K562 (cell line): Measurements from ENCODE around the gene PRDM8. TPM values are rescaled to one million over a fixed set of nuclear protein-coding genes. Genes with fewer than 3 reads are reported as not detected.

ENCODE experiments used
- ARID1B ChIP-seq: fragments of 450-650 bp; IDR thresholded peaks from 2 replicates; pipeline ENCODE4 v1.6.1; 2016; ENCODE audit warnings: antibody characterized with exemption, mild to moderate bottlenecking, inconsistent platforms
- CBX5 ChIP-seq: IDR thresholded peaks from 2 replicates; pipeline ENCODE4 v1.6.1; 2014; ENCODE audit warnings: low read depth, borderline replicate concordance
- CC2D1A ChIP-seq: fragments of 450-650 bp; IDR thresholded peaks from 2 replicates; pipeline ENCODE4 v1.6.1; 2017; ENCODE audit warnings: mild to moderate bottlenecking
- CEBPG ChIP-seq, 3 experiments: fragments of 200-800 bp in 1 of 3; sonication (Bioruptor generic) in 1 of 3; sonication (generic) in 1 of 3; formaldehyde crosslinking in 1 of 3; IDR thresholded peaks in 2 of 3; conservative IDR thresholded peaks in 1 of 3; 2 replicates each; pipeline versions ENCODE4 v1.6.1 to v1.8.0; 2016 to 2022; ENCODE audit warnings: missing compliant biosample characterization in 2 of 3, missing genetic modification characterization in 2 of 3, mild to moderate bottlenecking in 1 of 3, missing genetic modification reagents in 1 of 3
- CEBPZ ChIP-seq: fragments of 150-350 bp; IDR thresholded peaks from 2 replicates; pipeline ENCODE4 v1.6.1; 2014; ENCODE audit warnings: low read depth, mild to moderate bottlenecking, low read length, borderline replicate concordance
- ESRRA ChIP-seq: fragments of 450-650 bp; IDR thresholded peaks from 2 replicates; pipeline ENCODE4 v1.6.1; 2014; ENCODE audit warnings: low read depth, mild to moderate bottlenecking, moderate library complexity, borderline replicate concordance
- HDAC2 ChIP-seq: fragments of 450-650 bp; IDR thresholded peaks from 2 replicates; pipeline ENCODE4 v1.6.1; 2016; ENCODE audit warnings: mild to moderate bottlenecking
- HNRNPLL ChIP-seq: fragments of 200-400 bp; formaldehyde crosslinking; IDR thresholded peaks from 2 replicates; pipeline ENCODE4 v1.6.1; 2017; ENCODE audit warnings: low read length, low read depth, mild to moderate bottlenecking; ENCODE audit not compliant: poor library complexity, severe bottlenecking
- MTF1 ChIP-seq: fragments of 250-450 bp; sonication (Bioruptor Pico); IDR thresholded peaks from 2 replicates; pipeline ENCODE4 v1.9.0; 2021; ENCODE audit warnings: moderate library complexity, mild to moderate bottlenecking, inconsistent platforms, borderline replicate concordance
- NCOA4 ChIP-seq: fragments of 450-650 bp; IDR thresholded peaks from 2 replicates; pipeline ENCODE4 v1.6.1; 2018; ENCODE audit warnings: mild to moderate bottlenecking; ENCODE audit not compliant: partially characterized antibody
- NFRKB ChIP-seq: fragments of 450-650 bp; IDR thresholded peaks from 2 replicates; pipeline ENCODE4 v1.6.1; 2016; ENCODE audit warnings: low read depth
- NR1H2 ChIP-seq: sonication (generic); formaldehyde crosslinking; IDR thresholded peaks from 2 replicates; pipeline ENCODE4 v1.4.0; 2020; ENCODE audit warnings: mild to moderate bottlenecking, missing genetic modification reagents
- PCBP1 ChIP-seq: fragments of 200-400 bp; formaldehyde crosslinking; IDR thresholded peaks from 2 replicates; pipeline ENCODE4 v1.6.1; 2018; ENCODE audit warnings: mild to moderate bottlenecking, low read depth, low read length; ENCODE audit not compliant: poor library complexity, severe bottlenecking
- POU5F1 ChIP-seq: fragments of 150-350 bp; IDR thresholded peaks from 2 replicates; pipeline ENCODE4 v1.6.1; 2014; ENCODE audit warnings: borderline replicate concordance, low read length, low read depth, mild to moderate bottlenecking; ENCODE audit not compliant: partially characterized antibody
- RB1 ChIP-seq: fragments of 450-650 bp; IDR thresholded peaks from 2 replicates; pipeline ENCODE4 v1.6.1; 2017; ENCODE audit warnings: low read depth, mild to moderate bottlenecking
- TARDBP ChIP-seq: fragments of 450-650 bp; IDR thresholded peaks from 2 replicates; pipeline ENCODE4 v1.6.1; 2016
- TCF15 ChIP-seq: fragments of 250-450 bp; sonication (Bioruptor Pico); IDR thresholded peaks from 2 replicates; pipeline ENCODE4 v1.8.0; 2022; ENCODE audit warnings: moderate library complexity, mild to moderate bottlenecking, inconsistent platforms
- TCF3 ChIP-seq: sonication (generic); formaldehyde crosslinking; IDR thresholded peaks from 2 replicates; pipeline ENCODE4 v1.4.0; 2020; ENCODE audit warnings: mild to moderate bottlenecking, missing genetic modification reagents
- TFE3 ChIP-seq: fragments of 450-650 bp; formaldehyde crosslinking; IDR thresholded peaks from 2 replicates; pipeline ENCODE4 v1.4.0; 2020; ENCODE audit warnings: mild to moderate bottlenecking, mixed read lengths
- ZBTB26 ChIP-seq: fragments of 450-650 bp; formaldehyde crosslinking; IDR thresholded peaks from 2 replicates; pipeline ENCODE4 v1.4.0; 2022; ENCODE audit warnings: missing genetic modification characterization
- ZNF311 ChIP-seq: fragments of 250-450 bp; sonication (Bioruptor Pico); IDR thresholded peaks from 2 replicates; pipeline ENCODE4 v1.4.0; 2020; ENCODE audit warnings: mild to moderate bottlenecking, moderate library complexity
- ZNF354B ChIP-seq: fragments of 250-450 bp; sonication (Bioruptor Pico); IDR thresholded peaks from 2 replicates; pipeline ENCODE4 v1.4.0; 2020
- polyA plus RNA-seq, 8 experiments: library from polyadenylated mRNA; depleted of rRNA in 4 of 8; stranded (reverse) in 5 of 8; unstranded in 3 of 8; fragments of >200 nt; fragmentation: Nextera tagmentation in 2 of 8; fragmentation: Illumina TruSeq in 1 of 8; extraction: Ambion mirVana in 2 of 8; extraction: Trizol in 1 of 8; gene quantifications; 2 replicates each; pipeline versions ENCODE4 v1.2.1 to v1.2.3, GENCODE V29; 2011 to 2014; ENCODE audit warnings: inconsistent platforms in 1 of 8, missing spikeins in 1 of 8
- total RNA-seq, 7 experiments: library from RNA; depleted of rRNA in 6 of 7; stranded (reverse); fragments of >200 nt in 6 of 7; fragmentation: Illumina TruSeq in 2 of 7; extraction: Trizol in 2 of 7; gene quantifications; 2 replicates each; pipeline versions ENCODE4 v1.2.1 to v1.2.3, GENCODE V29; 2011 to 2021; ENCODE audit warnings: low replicate concordance in 1 of 7

The PRDM8 gene
- total and polyA plus RNA-seq, 9 of the 15 experiments (the other 6 are each of a cell fraction or from before 2014, with no cell fraction given): 0.40 TPM; not detected in 8

GRCh38 chr4:80161413-80162058 lies 35.8 kb upstream of the PRDM8 start (continued):
- no peak for TF ChIP-seq CEBPZ
- TF ChIP-seq NFRKB: peak; percentile 27; the same call in 1 of the 2 replicates
- TF ChIP-seq POU5F1: no peak
- no peak for TF ChIP-seq CC2D1A
- no peak; the same call in 1 of the 2 replicates for TF ChIP-seq ESRRA
- 0 out of 2 replicates have a peak, but pooled peaks have one; percentile 34 for TF ChIP-seq CBX5
- no peak for TF ChIP-seq CEBPG (CRISPR knock-in tag; IDR thresholded peaks at IDR 0.05)
- TF ChIP-seq CEBPG (tag; conservative IDR thresholded peaks at IDR 0.05 in 1 of 2, IDR thresholded peaks at IDR 0.05 in 1 of 2): no peak
- no peak for TF ChIP-seq RB1
- no peak for TF ChIP-seq ZNF354B (CRISPR knock-in tag)
- no peak for TF ChIP-seq NR1H2 (CRISPR knock-in tag)
- no peak for TF ChIP-seq TARDBP
- TF ChIP-seq PCBP1: no peak
- TF ChIP-seq MTF1: no peak
- no peak for TF ChIP-seq TFE3
- TF ChIP-seq ZNF311 (CRISPR knock-in tag): no peak
- TF ChIP-seq ARID1B: peak; percentile 80
- TF ChIP-seq NCOA4: no peak
- TF ChIP-seq HDAC2: no peak
- no peak for TF ChIP-seq TCF15 (CRISPR knock-in tag)
- peak; percentile 32 for TF ChIP-seq HNRNPLL
- no peak for TF ChIP-seq ZBTB26
- peak; percentile 87 for TF ChIP-seq TCF3 (CRISPR knock-in tag)
